Gastrocnemius medialis (tissue), 4 donors: ENCODE measurements around the gene TNRC18.

Experiments
- CTCF ChIP-seq, 5 experiments: fragments of 450-650 bp in 3 of 5; fragments of 200-600 bp in 2 of 5; sonication (generic) in 2 of 5; IDR thresholded peaks in 4 of 5; conservative IDR thresholded peaks in 1 of 5; 1 replicate in 4 of 5; 2 replicates in 1 of 5; pipeline ENCODE4 v1.5.1; 2016 to 2019; ENCODE audit warnings: antibody characterized with exemption in 5 of 5, mild to moderate bottlenecking in 3 of 5, moderate library complexity in 3 of 5
- POLR2A ChIP-seq, 2 donors: fragments of 450-650 bp; IDR thresholded peaks; one replicate each; pipeline ENCODE4 v1.6.1; 2017; ENCODE audit warnings: antibody characterized with exemption in 2 of 2, mild to moderate bottlenecking in 2 of 2, moderate library complexity in 2 of 2

DNA sequence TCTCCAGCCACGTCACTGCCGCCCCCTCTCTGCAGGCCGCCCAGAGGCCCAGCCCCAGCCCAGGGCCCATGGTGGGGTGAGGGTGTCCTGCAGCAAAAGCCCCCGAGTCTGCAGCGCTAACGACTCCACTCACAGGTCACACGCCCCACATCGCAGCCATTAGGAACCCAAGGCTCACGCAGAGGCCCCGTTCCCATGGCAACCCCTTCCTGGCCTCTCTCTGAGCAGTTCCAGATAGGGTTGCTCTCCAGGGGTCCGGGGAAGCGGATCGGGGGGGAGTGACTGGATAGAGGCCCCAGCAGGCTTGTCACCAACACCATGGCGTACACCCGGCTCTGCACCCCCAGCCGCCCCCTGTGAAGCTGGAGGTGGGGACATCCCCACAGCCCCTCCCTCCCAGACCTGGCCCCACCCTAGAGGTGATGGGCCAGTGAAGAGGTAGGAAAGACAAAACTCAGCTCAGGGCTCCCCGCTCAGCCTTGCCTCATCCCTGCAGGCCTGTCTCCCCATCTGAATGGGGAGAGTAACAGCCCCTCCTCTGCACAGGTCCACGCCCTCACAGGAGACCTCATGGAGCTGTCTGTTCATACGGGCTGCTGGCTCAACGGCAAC, 41.2 kb downstream of the TNRC18 start:
- TF ChIP-seq CTCF (IDR thresholded peaks at IDR 0.05 in 4 of 5, conservative IDR thresholded peaks at IDR 0.05 in 1 of 5) = no peak
- TF ChIP-seq POLR2A (IDR thresholded peaks at IDR 0.05) = no peak
